SK-N-SH (cell line): ENCODE data around the gene NACC1.

Source experiments
- CTCF ChIP-seq: fragments of 200-600 bp; sonication (generic); IDR thresholded peaks from 2 replicates; pipeline ENCODE4 v1.6.1; 2017; ENCODE audit warnings: antibody characterized with exemption, mild to moderate bottlenecking, moderate library complexity
- FOXJ3 ChIP-seq: sonication (generic); formaldehyde crosslinking; IDR thresholded peaks from 2 replicates; pipeline ENCODE4 v1.5.1; 2020; ENCODE audit warnings: mild to moderate bottlenecking, missing genetic modification reagents
- IRF3 ChIP-seq: fragments of 150-350 bp; IDR thresholded peaks from 2 replicates; pipeline ENCODE4 v1.6.1; 2016; ENCODE audit warnings: mild to moderate bottlenecking, low read depth, low read length
- POLR2AphosphoS5 ChIP-seq: IDR thresholded peaks from 2 replicates; pipeline ENCODE4 v1.6.1; 2012; ENCODE audit warnings: low read depth, low read length
- RAD21 ChIP-seq: IDR thresholded peaks from 2 replicates; pipeline ENCODE4 v1.6.1; 2012; ENCODE audit warnings: mild to moderate bottlenecking, low read length
- TAF1 ChIP-seq: IDR thresholded peaks from 2 replicates; pipeline ENCODE4 v1.6.1; 2012; ENCODE audit warnings: low read depth, mild to moderate bottlenecking, low read length, moderate library complexity, borderline replicate concordance
- YY1 ChIP-seq: IDR thresholded peaks from 2 replicates; pipeline ENCODE4 v1.4.0; 2012; ENCODE audit warnings: low read depth, mild to moderate bottlenecking

- no peak for TF ChIP-seq FOXJ3 (CRISPR knock-in tag)
- peak; percentile 53 for TF ChIP-seq CTCF
- peak; percentile 53 for TF ChIP-seq RAD21
- no peak for TF ChIP-seq IRF3
- TF ChIP-seq TAF1: peak; percentile 76
- peak; percentile 69 for TF ChIP-seq POLR2AphosphoS5
- peak; percentile 99 for TF ChIP-seq YY1
Measured at GRCh38 chr19:13150187-13150930, 32.3 kb downstream of the NACC1 start, which contains the start of the genes IER2 and STX10.
